SK-N-SH (cell line): ENCODE measurements around the gene C1orf210. TPM values are rescaled to one million over a fixed set of nuclear protein-coding genes. Genes with fewer than 3 reads are reported as not detected.

Experiments used
- CTCF ChIA-PET: fragments of 300-600, 350-600 bp; formaldehyde crosslinking; extraction: SDS; loops from one replicate; lab custom pipeline; 2021; lab: Yijun Ruan, JAX
- POLR2A ChIA-PET: fragments of 350-600 bp; sonication (Branson Sonifier 250); formaldehyde crosslinking; extraction: SDS; loops from one replicate; lab custom pipeline; 2020; ENCODE audit warnings: antibody characterized with exemption, inconsistent platforms; lab: Yijun Ruan, JAX
- DNase-seq: peaks from one replicate; pipeline ENCODE4 v3.0.0; 2012
- H2AFZ ChIP-seq: fragments of 200-600 bp; sonication (generic); 2 replicates; pipeline ENCODE4 v1.8.1; 2016; ENCODE audit warnings: antibody characterized with exemption, mild to moderate bottlenecking, low read depth
- H3F3A ChIP-seq: fragments of 200-600 bp; sonication (generic); replicated peaks from 2 replicates; pipeline ENCODE3; 2016; ENCODE audit warnings: antibody characterized with exemption, mild to moderate bottlenecking; ENCODE audit not compliant: insufficient read depth
- H3K27ac ChIP-seq, 2 experiments: fragments of 200-500 bp in 1 of 2; fragments of 200-600 bp in 1 of 2; sonication (Bioruptor generic) in 1 of 2; sonication (generic), shearing (Covaris generic) in 1 of 2; 2 replicates each; pipeline versions ENCODE4 v1.5.1 to v1.6.1; 2014 to 2016; ENCODE audit warnings: low read depth in 2 of 2, inconsistent platforms in 1 of 2, low read length in 1 of 2, mild to moderate bottlenecking in 1 of 2, mixed read lengths in 1 of 2
- H3K27me3 ChIP-seq: fragments of 200-600 bp; sonication (generic), shearing (Covaris generic); 2 replicates; pipeline ENCODE4 v1.6.1; 2016; ENCODE audit warnings: mixed run types; ENCODE audit not compliant: insufficient read depth
- H3K36me3 ChIP-seq, 2 experiments: fragments of 200-500 bp in 1 of 2; fragments of 200-600 bp in 1 of 2; sonication (Bioruptor generic) in 1 of 2; sonication (generic) in 1 of 2; replicated peaks in 1 of 2; 2 replicates each; pipeline versions ENCODE3 to v1.5.1; 2014 to 2016; ENCODE audit warnings: low read length in 1 of 2, mild to moderate bottlenecking in 1 of 2; ENCODE audit not compliant: insufficient read depth in 2 of 2, control insufficient read depth in 1 of 2
- H3K4me1 ChIP-seq, 2 experiments: fragments of 200-500 bp in 1 of 2; fragments of 200-600 bp in 1 of 2; sonication (Bioruptor generic) in 1 of 2; sonication (generic), shearing (Covaris generic) in 1 of 2; 2 replicates each; pipeline versions ENCODE4 v1.5.1 to v1.6.1; 2014 to 2016; ENCODE audit warnings: low read depth in 1 of 2, low read length in 1 of 2, mixed run types in 1 of 2; ENCODE audit not compliant: insufficient read depth in 2 of 2, control insufficient read depth in 1 of 2
- H3K4me2 ChIP-seq: fragments of 200-600 bp; sonication (generic), shearing (Covaris generic); 2 replicates; pipeline ENCODE4 v1.6.1; 2017; ENCODE audit warnings: mixed run types
- H3K4me3 ChIP-seq, 2 experiments: fragments of 200-500 bp in 1 of 2; fragments of 200-600 bp in 1 of 2; sonication (Bioruptor generic) in 1 of 2; sonication (generic), shearing (Covaris generic) in 1 of 2; 2 replicates each; pipeline versions ENCODE4 v1.5.1 to v1.8.1; 2014 to 2016; ENCODE audit warnings: low read depth in 2 of 2, inconsistent platforms in 1 of 2, low read length in 1 of 2, mild to moderate bottlenecking in 1 of 2, mixed read lengths in 1 of 2, moderate library complexity in 1 of 2
- H3K79me2 ChIP-seq: fragments of 200-600 bp; sonication (generic); 2 replicates; pipeline ENCODE4 v1.8.1; 2017; ENCODE audit warnings: mild to moderate bottlenecking; ENCODE audit not compliant: insufficient read depth
- H3K9ac ChIP-seq: fragments of 200-600 bp; sonication (generic); 2 replicates; pipeline ENCODE4 v1.6.1; 2017; ENCODE audit warnings: mixed run types
- H3K9me2 ChIP-seq: fragments of 200-600 bp; sonication (generic); 2 replicates; pipeline ENCODE4 v1.6.1; 2017; ENCODE audit warnings: mixed run types
- H3K9me3 ChIP-seq: fragments of 200-600 bp; sonication (generic); 2 replicates; pipeline ENCODE4 v1.6.1; 2017; ENCODE audit warnings: mixed run types, mild to moderate bottlenecking, moderate library complexity
- H4K20me1 ChIP-seq: fragments of 200-600 bp; sonication (generic); 2 replicates; pipeline ENCODE4 v1.6.1; 2017; ENCODE audit warnings: mild to moderate bottlenecking, mixed run types; ENCODE audit not compliant: insufficient read depth
- CHD2 ChIP-seq: fragments of 150-350 bp; IDR thresholded peaks from 2 replicates; pipeline ENCODE4 v1.6.1; 2018; ENCODE audit warnings: low read length; ENCODE audit not compliant: partially characterized antibody
- GATA2 ChIP-seq: sonication (generic); formaldehyde crosslinking; IDR thresholded peaks from 2 replicates; pipeline ENCODE4 v1.5.0; 2020; ENCODE audit warnings: mild to moderate bottlenecking, missing genetic modification reagents
- JUND ChIP-seq: IDR thresholded peaks from 2 replicates; pipeline ENCODE4 v1.4.0; 2012
- MEF2A ChIP-seq: IDR thresholded peaks from 2 replicates; pipeline ENCODE4 v1.4.0; 2012; ENCODE audit warnings: low read depth, borderline replicate concordance
- NFIC ChIP-seq: IDR thresholded peaks from 2 replicates; pipeline ENCODE4 v1.4.0; 2012; ENCODE audit warnings: borderline replicate concordance
- POLR2AphosphoS5 ChIP-seq: IDR thresholded peaks from 2 replicates; pipeline ENCODE4 v1.6.1; 2012; ENCODE audit warnings: low read depth, low read length
- RAD21 ChIP-seq: IDR thresholded peaks from 2 replicates; pipeline ENCODE4 v1.6.1; 2012; ENCODE audit warnings: mild to moderate bottlenecking, low read length
- REST ChIP-seq: IDR thresholded peaks from 2 replicates; pipeline ENCODE4 v1.6.1; 2012; ENCODE audit warnings: mild to moderate bottlenecking, low read depth, low read length, moderate library complexity
- RFX5 ChIP-seq: IDR thresholded peaks from 2 replicates; pipeline ENCODE4 v1.6.1; 2012; ENCODE audit warnings: mild to moderate bottlenecking, improper control_type of control experiment, low read length
- TEAD4 ChIP-seq: IDR thresholded peaks from 2 replicates; pipeline ENCODE4 v1.4.0; 2012; ENCODE audit warnings: mild to moderate bottlenecking, borderline replicate concordance; ENCODE audit not compliant: insufficient read depth
- YY1 ChIP-seq: IDR thresholded peaks from 2 replicates; pipeline ENCODE4 v1.4.0; 2012; ENCODE audit warnings: low read depth, mild to moderate bottlenecking
- ZBTB33 ChIP-seq: IDR thresholded peaks from 2 replicates; pipeline ENCODE4 v1.4.0; 2012; ENCODE audit warnings: low read depth, borderline replicate concordance
- WGBS: methylation state at CpG from one replicate; pipeline ENCODE4 v1.1.6; 2017; ENCODE audit warnings: low lambda C conversion rate; 5-methylcytosine and 5-hydroxymethylcytosine counted together
- polyA plus RNA-seq, 3 experiments: library from polyadenylated mRNA; depleted of rRNA; stranded (reverse); fragments of >200 nt; gene quantifications; 2 replicates each; pipeline ENCODE4 v1.2.3, GENCODE V29; 2012

The C1orf210 gene
- polyA plus RNA-seq, 1 of the 3 experiments (the other 2 are of a cell fraction) = not detected

GRCh38 chr1:43272576-43273571, 12.5 kb downstream of the C1orf210 start (continued):
- no peak for TF ChIP-seq REST

- Histone ChIP-seq H4K20me1 (no peaks in the 10 kb centered on the region), H3K9ac (no peak overlapping the region), H3K27me3 (0 out of 2 replicates have a peak, but pooled peaks cover 6% of the 10 kb centered on the region), H3K27ac (no peak overlapping the region), H3K36me3 (no peaks in the 10 kb centered on the region), H3F3A (no peaks in the 10 kb centered on the region), H3K4me1 (no peaks in the 10 kb centered on the region; a peak in 1 of 4 replicates), H3K9me2 (no peaks in the 10 kb centered on the region), H3K4me3 (no peak overlapping the region), H3K9me3 (no peaks in the 10 kb centered on the region), H3K79me2 (no peaks in the 10 kb centered on the region), H2AFZ (no peak overlapping the region), H3K4me2 (no peak overlapping the region)
- TF ChIP-seq RFX5 = no peak
- TF ChIP-seq RAD21 = no peak
- TF ChIP-seq MEF2A = no peak
- TF ChIP-seq GATA2 (CRISPR knock-in tag) = no peak
- TF ChIP-seq NFIC = no peak
- no peak for TF ChIP-seq POLR2AphosphoS5
- no peak for TF ChIP-seq YY1
- no peak for DNase-seq
- CTCF ChIA-PET = no interaction called here
- POLR2A ChIA-PET = no interaction called here
- WGBS = 53% methylated on average over 6 of the region's 9 CpGs
These were observed 13.2 kb downstream of the C1orf210 start for GRCh38 chr1:43272161-43272560.

- H3K9me3 ChIP-seq = no peaks in the 10 kb centered on the region
- H4K20me1 ChIP-seq = no peaks in the 10 kb centered on the region
- no peaks in the 10 kb centered on the region for H3K9me2 ChIP-seq
- H3F3A ChIP-seq = no peaks in the 10 kb centered on the region
- no peak overlapping the region for H3K4me3 ChIP-seq
- H3K9ac ChIP-seq = no peak overlapping the region
- CTCF ChIA-PET = no interaction called here
- POLR2A ChIA-PET = no interaction called here
- 53% methylated on average over 12 of the region's 12 CpGs for WGBS
- no peak overlapping the region for H2AFZ ChIP-seq
- TF ChIP-seq MEF2A (no peak), JUND (no peak), TEAD4 (no peak), ZBTB33 (no peak), CHD2 (no peak)
- no peak overlapping the region for H3K27ac ChIP-seq
- H3K79me2 ChIP-seq = no peaks in the 10 kb centered on the region
- H3K27me3 ChIP-seq = no peaks in the 10 kb centered on the region
- H3K4me1 ChIP-seq = no peaks in the 10 kb centered on the region; a peak in 1 of 4 replicates
- no peak overlapping the region for H3K4me2 ChIP-seq
- DNase-seq = peak; percentile 8
- no peaks in the 10 kb centered on the region for H3K36me3 ChIP-seq
These were observed 13.9 kb downstream of the C1orf210 start for GRCh38 chr1:43271186-43272118.
